ENCODE data around the gene ZNF768. TPM values are rescaled to one million over a fixed set of nuclear protein-coding genes. Genes with fewer than 3 reads are reported as not detected.
"Not testable (repeated sequence)": the region's sequence is repeated elsewhere in the genome, so short reads cannot be mapped to it uniquely, and the experiment has no call there.

Gene ZNF768
- polyA plus RNA-seq, 4 donors = 52.6 to 71.0 (median 54.3) TPM

- no peak for DNase-seq (ENCODE audit: low read depth in 4 of 4, low spot score in 3 of 4)
Measured at GRCh38 chr16:30478766-30479478, 47.4 kb downstream of the ZNF768 start.

GRCh38 chr16:30477773-30478172 lies 48.6 kb downstream of the ZNF768 start:
- DNase-seq (ENCODE audit: low read depth in 4 of 4, low spot score in 3 of 4) = not testable (repeated sequence)

- DNase-seq (ENCODE audit: low read depth in 4 of 4, low spot score in 3 of 4) = no peak
Measured at GRCh38 chr16:30476991-30477390, 49.4 kb downstream of the ZNF768 start.

- DNase-seq (ENCODE audit: low read depth in 4 of 4, low spot score in 3 of 4) = no peak
Measured at GRCh38 chr16:30474684-30475083, 51.7 kb downstream of the ZNF768 start.

- no peak for DNase-seq (ENCODE audit: low read depth in 4 of 4, low spot score in 3 of 4)
Measured at GRCh38 chr16:30474074-30474452, 52.3 kb downstream of the ZNF768 start.

Other genes with a start within 250 kb of the ZNF768 start
- 10 to 100 TPM; 49.5 to 63.5 (median 56.1) TPM for gene CD2BP2, start 171.3 kb downstream of the ZNF768 start, polyA plus RNA-seq (ENCODE audit: insufficient read length in 4 of 4)
- gene TBC1D10B, start 156.1 kb downstream of the ZNF768 start, polyA plus RNA-seq (ENCODE audit: insufficient read length in 4 of 4) = 10 to 100 TPM; 30.9 to 39.2 (median 34.3) TPM
- gene MYL11, start 151.8 kb downstream of the ZNF768 start, polyA plus RNA-seq (ENCODE audit: insufficient read length in 4 of 4) = 1 to 10 TPM; 1.1 to 1.8 (median 1.4) TPM
- gene SEPTIN1, start 144.0 kb downstream of the ZNF768 start, polyA plus RNA-seq (ENCODE audit: insufficient read length in 4 of 4) = 1 to 10 TPM in 3 of 4 donors, under 1 TPM in 1; 1.00 to 3.0 (median 2.1) TPM
- gene ZNF48, start 131.1 kb downstream of the ZNF768 start, polyA plus RNA-seq (ENCODE audit: insufficient read length in 4 of 4) = 10 to 100 TPM; 13.0 to 15.2 (median 13.9) TPM
- 1 to 10 TPM; 5.5 to 8.9 (median 5.8) TPM for gene ZNF771, start 119.0 kb downstream of the ZNF768 start, polyA plus RNA-seq (ENCODE audit: insufficient read length in 4 of 4)
- 10 to 100 TPM; 43.6 to 63.9 (median 51.1) TPM for gene DCTPP1, start 96.5 kb downstream of the ZNF768 start, polyA plus RNA-seq (ENCODE audit: insufficient read length in 4 of 4)
- 100 to 1,000 TPM in 2 of 4 donors, 10 to 100 TPM in 2; 95.4 to 102 (median 99.8) TPM for gene SEPHS2, start 80.7 kb downstream of the ZNF768 start, polyA plus RNA-seq (ENCODE audit: insufficient read length in 4 of 4)
- 1 to 10 TPM; 1.7 to 3.4 (median 2.3) TPM for gene ITGAL, start 53.8 kb downstream of the ZNF768 start, polyA plus RNA-seq (ENCODE audit: insufficient read length in 4 of 4)
- 10 to 100 TPM; 10.1 to 11.8 (median 11.1) TPM for gene ZNF747, start 8.3 kb upstream of the ZNF768 start, polyA plus RNA-seq (ENCODE audit: insufficient read length in 4 of 4)
- gene ZNF764, start 31.8 kb upstream of the ZNF768 start, polyA plus RNA-seq (ENCODE audit: insufficient read length in 4 of 4) = 10 to 100 TPM; 11.3 to 14.8 (median 11.4) TPM
- 10 to 100 TPM; 10.4 to 14.4 (median 12.7) TPM for gene ZNF688, start 45.1 kb upstream of the ZNF768 start, polyA plus RNA-seq (ENCODE audit: insufficient read length in 4 of 4)
- gene ZNF785, start 59.1 kb upstream of the ZNF768 start, polyA plus RNA-seq (ENCODE audit: insufficient read length in 4 of 4) = 10 to 100 TPM; 17.8 to 21.7 (median 20.8) TPM
- gene ZNF689, start 83.8 kb upstream of the ZNF768 start, polyA plus RNA-seq (ENCODE audit: insufficient read length in 4 of 4) = 10 to 100 TPM; 13.6 to 16.2 (median 15.0) TPM
- gene PRR14, start 124.4 kb upstream of the ZNF768 start, polyA plus RNA-seq (ENCODE audit: insufficient read length in 4 of 4) = 10 to 100 TPM; 39.8 to 50.0 (median 47.3) TPM
- gene FBRS, start 131.9 kb upstream of the ZNF768 start, polyA plus RNA-seq (ENCODE audit: insufficient read length in 4 of 4) = 10 to 100 TPM; 52.0 to 70.5 (median 55.3) TPM
- gene SRCAP, start 172.6 kb upstream of the ZNF768 start, polyA plus RNA-seq (ENCODE audit: insufficient read length in 4 of 4) = 10 to 100 TPM; 32.7 to 40.5 (median 35.9) TPM
- 10 to 100 TPM; 24.9 to 32.7 (median 29.5) TPM for gene PHKG2, start 221.9 kb upstream of the ZNF768 start, polyA plus RNA-seq (ENCODE audit: insufficient read length in 4 of 4)
- gene CFAP119, start 235.5 kb upstream of the ZNF768 start, polyA plus RNA-seq (ENCODE audit: insufficient read length in 4 of 4) = 10 to 100 TPM in 1 of 4 donors, 1 to 10 TPM in 3; 7.5 to 12.7 (median 7.7) TPM
- gene RNF40, start 235.8 kb upstream of the ZNF768 start, polyA plus RNA-seq (ENCODE audit: insufficient read length in 4 of 4) = 100 to 1,000 TPM; 123 to 134 (median 130) TPM

Measured in right renal pelvis (tissue), 4 donors.